ENCODE results near the gene ZNF587.
A peak's percentile ranks its signal among the peaks of the same experiment; 100 is the strongest.
"Not testable (repeated sequence)": the region's sequence is repeated elsewhere in the genome, so short reads cannot be mapped to it uniquely, and the experiment has no call there.

ZNF587 gene

DNA sequence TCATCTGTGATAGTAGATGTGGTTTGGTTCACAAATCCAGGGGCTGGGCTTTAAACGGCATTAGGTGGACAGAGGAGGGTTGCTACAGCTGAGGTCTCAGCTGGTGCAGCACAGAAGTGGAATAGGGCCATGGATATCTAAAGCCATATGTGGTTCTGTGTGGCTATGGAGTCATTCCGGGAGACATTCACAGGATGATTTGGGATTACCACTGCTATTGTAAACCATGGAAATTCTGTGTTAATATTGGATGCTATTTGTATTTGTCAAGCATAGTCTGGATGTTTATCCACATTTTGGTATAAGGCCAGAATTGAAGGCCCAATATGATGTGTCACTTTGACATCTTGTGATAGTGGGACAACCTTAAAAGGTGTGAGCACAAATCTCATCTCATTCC is 26.5 kb upstream of the ZNF587 start:
- DNase-seq = not testable (repeated sequence)

- not testable (repeated sequence) for DNase-seq
Observed at GRCh38 chr19:57823608-57824007, 26.1 kb upstream of the ZNF587 start.

GRCh38 chr19:57825511-57825910 is 24.1 kb upstream of the ZNF587 start:
- no peak for DNase-seq

- no peak for DNase-seq
Observed at GRCh38 chr19:57829316-57829715, 20.3 kb upstream of the ZNF587 start.

DNA sequence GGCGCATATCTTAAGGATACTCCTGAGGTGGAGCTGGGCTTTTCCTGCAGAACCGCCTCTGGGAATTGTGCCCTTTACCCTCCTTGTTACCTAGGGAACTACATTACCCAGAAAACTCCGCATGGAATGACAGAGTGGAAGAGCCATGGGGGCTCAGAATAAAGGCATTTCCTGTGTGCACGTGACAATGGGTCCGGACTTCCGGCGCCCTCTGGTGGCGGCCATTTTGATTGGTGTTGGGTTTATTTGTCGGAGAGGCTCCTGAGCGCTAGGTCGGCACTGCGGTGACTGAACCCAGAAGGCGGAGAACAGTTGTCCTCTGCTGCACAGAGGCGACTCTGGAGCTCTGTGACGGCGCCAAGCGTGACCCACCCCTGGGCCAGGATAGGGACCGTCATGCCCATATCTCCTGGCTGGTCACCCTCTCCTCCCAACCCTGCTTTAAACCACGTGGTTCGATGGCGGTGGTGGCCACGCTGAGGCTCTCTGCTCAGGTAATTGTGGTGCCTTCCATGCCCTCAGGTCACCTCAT is 19.5 kb upstream of the ZNF587 start, which contains the start of gene ZNF587B:
Gene ZNF587B (plus strand): TSS at position 229 of the 532 bp plus-strand sequence. CDS start 230 bp downstream, at position 459.
- peak; percentile 34 for DNase-seq

DNA sequence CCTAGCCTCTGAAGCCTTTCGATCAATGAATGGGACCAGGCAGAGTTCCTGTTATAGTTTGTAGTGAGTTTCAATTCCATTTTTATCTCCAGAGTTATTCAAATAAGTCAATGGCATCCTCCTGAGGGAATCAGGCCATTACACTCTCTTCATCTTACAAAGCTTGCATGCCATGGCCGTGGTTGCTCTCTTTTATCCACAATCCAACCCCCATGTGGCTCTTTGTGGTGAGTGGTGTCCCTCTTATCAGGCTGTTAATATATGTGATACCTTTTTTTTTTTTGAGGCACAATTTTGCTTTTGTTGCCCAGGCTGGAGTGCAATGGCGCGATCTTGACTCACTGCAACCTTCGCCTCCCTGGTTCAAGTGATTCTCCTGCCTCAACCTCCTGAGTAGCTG is 12.7 kb upstream of the ZNF587 start:
- not testable (repeated sequence) for DNase-seq

- DNase-seq = not testable (repeated sequence)
Observed at GRCh38 chr19:57838622-57839191, 11.0 kb upstream of the ZNF587 start.

DNA sequence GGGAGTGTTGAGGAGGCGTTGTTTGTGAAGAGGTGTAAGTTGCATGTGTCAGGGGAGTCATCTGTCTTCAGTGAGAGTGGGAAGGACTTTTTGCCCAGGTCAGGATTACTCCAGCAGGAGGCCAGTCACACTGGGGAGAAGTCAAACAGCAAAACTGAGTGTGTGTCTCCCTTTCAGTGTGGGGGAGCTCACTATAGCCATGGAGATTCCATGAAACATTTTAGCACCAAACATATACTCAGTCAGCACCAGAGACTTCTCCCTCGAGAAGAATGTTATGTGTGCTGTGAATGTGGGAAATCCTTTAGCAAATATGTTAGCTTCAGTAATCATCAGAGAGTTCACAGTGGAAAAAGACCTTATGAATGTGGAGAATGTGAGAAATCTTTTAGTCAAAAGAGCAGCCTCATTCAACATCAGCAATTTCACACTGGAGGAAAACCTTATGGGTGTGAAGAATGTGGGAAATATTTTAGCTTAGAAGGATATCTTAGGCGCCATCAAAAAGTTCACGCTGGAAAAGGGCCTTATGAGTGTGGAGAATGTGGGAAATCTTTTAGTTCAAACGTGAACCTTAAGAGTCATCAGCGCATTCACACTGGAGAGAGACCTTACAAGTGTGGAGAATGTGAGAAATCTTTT is 8.4 kb upstream of the ZNF587 start:
- DNase-seq = no peak

DNA sequence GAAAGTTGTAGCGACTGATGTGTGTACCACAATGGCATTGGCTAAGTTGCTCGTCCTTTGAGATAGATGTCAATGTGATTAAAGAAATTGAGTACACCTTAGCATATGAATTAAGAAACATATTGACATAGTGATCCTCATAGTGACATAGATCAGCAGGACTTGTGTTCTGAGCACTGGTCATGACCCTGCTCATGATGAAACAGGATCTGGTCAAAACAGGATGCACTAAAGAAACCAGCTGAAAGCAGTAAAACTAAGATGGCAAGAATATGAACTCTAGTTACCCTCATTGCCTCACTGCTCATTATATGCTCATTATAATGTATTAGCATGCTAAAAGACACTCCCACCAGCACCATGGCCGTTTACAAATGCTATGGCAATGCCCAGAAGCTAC is 2.5 kb upstream of the ZNF587 start:
- DNase-seq = not testable (repeated sequence)

- not testable (repeated sequence) for DNase-seq
Observed at GRCh38 chr19:57849162-57849665, 445 bp upstream of the ZNF587 start.

DNA sequence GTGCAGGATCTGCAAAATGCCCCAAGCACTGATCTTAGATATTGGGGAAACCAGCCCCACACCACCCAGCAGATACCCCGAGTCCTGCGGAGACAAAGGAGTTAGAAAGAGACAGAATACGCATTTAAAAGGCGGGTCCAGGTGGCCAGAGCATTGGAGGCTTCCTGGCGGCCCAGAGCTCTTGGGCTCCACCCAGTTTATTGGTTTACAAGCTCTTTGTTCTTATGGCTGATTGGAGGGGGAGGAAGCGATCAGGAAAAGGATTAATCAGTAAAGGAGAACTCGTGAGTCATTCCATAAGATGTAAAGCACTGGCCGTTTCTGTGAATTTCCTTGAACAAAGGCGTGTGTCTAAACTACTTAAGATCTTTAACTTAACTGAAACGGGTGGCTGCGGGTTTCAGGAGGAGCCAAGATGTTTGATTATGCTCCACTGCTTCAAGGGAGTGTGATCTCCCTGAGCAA is 926 bp downstream of the ZNF587 start:
- no peak for DNase-seq

DNA sequence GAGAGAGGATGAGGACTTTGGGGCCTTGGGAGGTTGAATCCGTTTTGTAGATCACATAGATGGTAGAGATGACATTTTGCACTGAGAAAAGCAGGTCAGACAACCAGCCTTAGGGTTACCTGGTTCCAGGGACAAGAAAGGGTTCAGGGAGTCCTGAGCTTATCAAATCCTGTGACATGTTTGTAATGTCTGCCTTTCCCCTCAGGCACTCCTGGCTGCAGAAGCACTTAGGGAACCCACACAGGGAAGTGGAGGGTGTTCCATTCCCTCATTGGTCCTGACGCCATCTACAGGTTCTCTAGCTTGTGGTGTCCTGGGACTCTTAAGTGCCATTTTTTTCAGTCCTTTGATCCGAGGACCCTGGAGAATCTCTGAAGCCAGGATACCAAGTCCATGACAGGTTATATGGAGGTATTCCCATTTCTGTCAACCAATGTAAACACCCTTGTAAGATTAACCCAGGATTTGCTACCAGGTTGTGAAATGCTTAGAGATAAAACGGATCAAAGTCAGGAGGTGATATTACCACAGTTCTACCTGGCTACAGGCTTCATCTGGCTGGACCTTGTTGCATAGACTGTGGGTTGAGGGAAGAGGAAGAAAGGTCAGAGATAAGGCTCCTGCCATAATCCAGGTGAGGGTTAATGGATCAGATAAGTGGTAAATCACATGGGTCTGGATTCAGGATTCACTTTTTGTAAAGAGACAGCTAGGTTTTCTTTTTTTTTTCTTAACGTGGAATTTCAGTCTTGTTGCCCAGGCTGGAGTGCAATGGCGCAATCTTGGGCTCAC is 2.3 kb downstream of the ZNF587 start:
- not testable (repeated sequence) for DNase-seq

DNA sequence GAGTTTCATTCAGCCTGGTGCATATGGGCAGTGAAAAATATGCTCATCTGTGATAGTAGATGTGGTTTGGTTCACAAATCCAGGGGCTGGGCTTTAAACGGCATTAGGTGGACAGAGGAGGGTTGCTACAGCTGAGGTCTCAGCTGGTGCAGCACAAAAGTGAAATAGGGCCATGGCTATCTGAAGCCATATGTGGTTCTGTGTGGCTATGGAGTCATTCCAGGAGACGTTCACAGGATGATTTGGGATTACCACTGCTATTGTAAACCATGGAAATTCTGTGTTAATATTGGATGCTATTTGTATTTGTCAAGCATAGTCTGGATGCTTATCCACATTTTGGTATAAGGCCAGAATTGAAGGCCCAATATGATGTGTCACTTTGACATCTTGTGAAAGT is 4.5 kb downstream of the ZNF587 start:
- not testable (repeated sequence) for DNase-seq

GRCh38 chr19:57862351-57862750 is 12.7 kb downstream of the ZNF587 start:
- DNase-seq = not testable (repeated sequence)

DNA sequence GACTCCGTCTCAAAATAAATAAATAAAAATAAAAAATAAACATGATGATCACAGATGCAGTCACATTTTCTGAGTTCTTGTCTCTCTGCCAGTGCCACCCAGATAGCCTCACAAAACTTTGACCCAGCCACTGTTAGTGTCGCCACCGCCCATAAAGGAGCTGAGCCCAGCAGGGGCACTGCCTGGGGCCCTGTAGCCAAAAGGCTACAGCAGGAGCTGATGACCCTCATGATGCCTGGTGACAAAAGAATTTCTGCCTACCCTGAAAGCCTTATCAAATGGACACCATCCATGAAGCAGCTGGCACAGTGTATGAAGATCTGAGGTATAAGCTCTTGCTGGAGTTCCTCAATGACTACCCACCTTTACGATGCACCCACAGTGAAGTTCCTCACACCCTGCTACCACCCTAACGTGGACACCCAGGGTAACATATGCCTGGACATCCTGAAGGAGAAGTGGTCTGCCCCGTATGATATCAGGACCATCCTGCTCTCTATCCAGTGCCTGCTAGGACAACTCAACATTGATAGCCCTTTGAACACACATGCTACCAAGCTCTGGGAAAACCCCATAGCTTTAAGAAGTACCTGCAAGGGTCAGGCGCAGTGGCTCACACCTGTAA is 18.3 kb downstream of the ZNF587 start:
- DNase-seq = no peak

DNA sequence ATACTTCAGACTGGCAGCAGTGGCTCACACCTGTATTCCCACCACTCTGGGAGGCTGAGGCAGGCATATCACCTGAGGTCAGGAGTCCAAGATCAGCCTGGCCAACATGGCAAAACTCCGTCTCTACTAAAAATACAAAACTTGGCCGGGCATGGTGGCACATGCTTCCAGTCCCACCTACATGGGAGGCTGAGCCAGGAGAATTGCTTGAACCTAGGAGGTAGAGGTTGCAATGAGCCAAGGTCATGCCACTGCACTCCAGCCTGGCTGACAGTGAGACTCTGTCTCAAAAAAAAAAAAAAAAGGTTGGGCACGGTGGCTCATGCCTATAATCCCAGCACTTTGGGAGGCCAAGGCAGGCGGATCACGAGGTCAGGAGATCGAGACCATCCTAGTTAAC is 20.0 kb downstream of the ZNF587 start:
- not testable (repeated sequence) for DNase-seq

DNA sequence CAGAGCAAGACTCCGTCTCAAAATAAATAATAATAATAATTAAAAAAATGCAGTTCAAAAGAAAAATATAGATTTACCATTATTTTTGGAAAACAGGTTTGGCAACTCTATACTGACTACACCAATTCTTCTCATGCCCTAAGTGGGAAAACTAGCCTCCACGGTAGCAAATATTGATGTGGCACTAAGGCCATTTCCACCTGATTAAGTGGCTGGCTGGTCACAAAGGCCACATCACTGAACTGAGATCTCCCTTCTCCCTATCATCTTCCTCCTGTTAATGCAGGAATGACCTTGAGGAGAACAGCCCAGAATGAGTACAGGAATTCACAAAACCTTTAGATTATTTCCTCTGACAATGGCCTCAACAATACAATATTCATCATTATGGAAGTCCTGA is 20.6 kb downstream of the ZNF587 start:
- DNase-seq = no peak

DNA sequence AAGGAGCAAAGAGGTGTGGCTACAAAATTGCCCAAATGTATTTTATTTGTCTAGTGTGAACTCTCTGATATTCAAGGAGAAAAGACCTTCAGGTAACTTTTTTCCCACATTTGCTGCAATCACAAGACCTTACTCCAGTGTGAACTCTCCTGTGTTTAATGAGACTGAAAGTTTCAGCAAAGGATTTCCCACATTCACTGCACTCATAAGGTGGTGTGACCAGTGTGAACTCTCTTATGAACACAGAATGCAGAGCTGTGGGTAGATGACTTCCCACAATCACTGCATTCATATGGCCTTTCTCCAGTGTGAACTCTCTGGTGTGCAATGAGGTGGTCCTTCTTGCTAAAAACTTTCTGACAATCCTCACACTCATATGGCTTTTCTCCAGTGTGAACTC is 22.8 kb downstream of the ZNF587 start:
- no peak for DNase-seq

- not testable (repeated sequence) for DNase-seq
Observed at GRCh38 chr19:57873883-57874799, 24.5 kb downstream of the ZNF587 start.

- no peak for DNase-seq
Observed at GRCh38 chr19:57886046-57886445, 36.4 kb downstream of the ZNF587 start.

GRCh38 chr19:57887195-57887941 is 37.7 kb downstream of the ZNF587 start:
- no peak for DNase-seq

All from activated CD4-positive, alpha-beta T cell treated with anti-CD3 and anti-CD28 coated beads, Interleukin-2, amount 50 U/mL, for 1 hour (primary cell).